Hepatic stellate cell (primary cell): ENCODE results near the gene ALCAM.
"Not testable (repeated sequence)": the region's sequence is repeated elsewhere in the genome, so short reads cannot be mapped to it uniquely, and the experiment has no call there.

Experiments used
- DNase-seq: peaks from one replicate; pipeline ENCODE4 v3.0.0; 2011; ENCODE audit warnings: low spot score

The ALCAM gene

GRCh38 chr3:105594219-105594618 lies 227.5 kb downstream of the ALCAM start:
- DNase-seq = peak; percentile 9

- DNase-seq = peak; percentile 75
Observed at GRCh38 chr3:105598042-105598796, 231.5 kb downstream of the ALCAM start.

DNA sequence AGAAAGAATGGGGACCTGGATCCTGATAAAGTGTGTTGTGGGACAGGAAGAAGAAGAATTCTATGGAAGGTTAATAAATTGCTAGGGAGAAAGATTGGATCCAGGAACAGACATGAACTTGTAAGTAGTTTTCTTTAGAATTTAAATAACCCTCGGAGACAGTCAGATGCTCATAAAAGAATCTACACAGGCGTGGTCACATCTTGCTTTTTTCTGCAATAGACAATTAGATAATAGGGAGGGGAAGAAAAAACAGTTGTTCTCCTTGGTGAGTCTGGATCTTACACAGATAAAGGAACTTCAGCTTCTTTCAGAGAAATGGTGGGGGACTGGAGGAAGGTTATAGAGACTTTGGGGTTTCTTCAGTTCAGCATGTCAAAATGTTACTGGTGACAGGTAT lies 232.6 kb downstream of the ALCAM start:
- no peak for DNase-seq

DNA sequence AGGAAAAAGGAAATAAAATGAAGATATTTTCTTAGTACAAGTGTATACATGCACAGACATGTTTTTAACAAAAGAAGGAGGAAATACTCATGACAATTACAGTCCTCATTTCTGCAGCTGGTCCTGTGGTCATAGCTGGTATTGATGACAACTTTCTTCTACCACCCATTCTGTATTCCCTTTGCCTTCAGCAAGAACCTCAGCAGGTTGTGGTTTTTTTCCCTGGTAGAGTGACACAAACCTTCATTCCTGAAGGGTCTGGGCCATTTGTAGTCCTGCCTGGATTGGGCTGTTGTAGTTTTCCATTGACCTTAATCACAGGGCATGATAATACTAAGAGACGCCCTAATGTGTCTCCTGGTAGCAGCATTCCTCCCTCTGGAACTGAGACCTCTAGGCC lies 235.0 kb downstream of the ALCAM start:
- not testable (repeated sequence) for DNase-seq

DNA sequence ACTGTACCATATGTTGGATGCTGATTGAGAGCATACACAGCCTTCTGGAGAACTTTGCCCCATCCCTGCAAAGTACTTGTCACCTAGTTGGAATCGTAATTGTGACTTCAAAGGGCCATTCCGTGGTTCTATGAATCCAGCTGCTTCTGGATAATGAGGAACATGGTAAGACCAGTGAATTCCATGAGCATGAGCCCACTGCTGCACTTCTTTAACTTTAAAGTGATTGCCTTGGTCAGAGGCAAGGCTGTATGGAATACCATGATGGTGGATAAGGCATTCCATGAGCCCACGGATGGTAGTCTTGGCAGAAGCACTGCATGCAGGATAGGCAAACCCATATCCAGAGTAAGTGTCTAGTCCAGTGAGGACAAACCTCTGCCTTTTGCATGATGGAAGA lies 235.6 kb downstream of the ALCAM start:
- not testable (repeated sequence) for DNase-seq

- DNase-seq = not testable (repeated sequence)
Observed at GRCh38 chr3:105603516-105603915, 236.8 kb downstream of the ALCAM start.

DNA sequence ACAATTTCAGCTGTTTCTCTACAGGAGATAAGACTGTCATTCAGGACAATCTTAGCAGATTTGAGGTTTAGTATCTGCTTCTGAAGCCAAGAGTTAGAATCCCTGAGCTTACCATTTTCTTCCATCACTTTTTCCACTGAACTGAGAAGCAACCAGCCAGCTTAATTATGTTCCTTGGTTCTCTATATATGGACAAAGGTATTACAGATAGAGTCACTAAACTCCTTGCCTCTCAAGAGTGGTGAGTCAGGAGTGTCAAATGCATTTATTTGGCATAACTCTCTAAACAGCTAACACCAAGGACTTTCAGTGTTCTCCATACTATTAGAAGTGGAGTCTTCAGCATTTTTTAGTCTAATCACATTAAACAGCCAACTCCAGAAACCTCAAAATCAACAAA lies 239.3 kb downstream of the ALCAM start:
- DNase-seq = no peak

DNA sequence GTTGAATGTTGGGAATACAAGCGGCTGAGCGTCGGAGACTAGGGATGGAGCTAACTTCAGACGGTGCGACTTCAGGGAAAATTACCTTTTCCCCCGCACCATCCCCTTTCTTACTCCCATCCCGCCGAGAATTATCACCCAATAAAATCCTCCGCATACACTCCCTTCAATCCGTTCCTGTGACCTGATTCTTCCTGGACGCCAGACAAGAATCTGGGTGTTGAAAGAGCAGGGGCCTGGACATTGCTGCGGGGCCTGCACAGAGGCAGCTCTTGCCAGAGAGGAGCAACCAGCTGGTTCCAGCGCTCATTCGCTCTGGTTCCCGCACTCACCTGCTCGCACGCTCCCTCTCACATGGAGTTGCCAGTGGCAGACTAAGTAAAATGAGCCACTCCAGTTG lies 241.9 kb downstream of the ALCAM start:
- no peak for DNase-seq

- DNase-seq = no peak
Observed at GRCh38 chr3:105610473-105610872, 243.8 kb downstream of the ALCAM start.

DNA sequence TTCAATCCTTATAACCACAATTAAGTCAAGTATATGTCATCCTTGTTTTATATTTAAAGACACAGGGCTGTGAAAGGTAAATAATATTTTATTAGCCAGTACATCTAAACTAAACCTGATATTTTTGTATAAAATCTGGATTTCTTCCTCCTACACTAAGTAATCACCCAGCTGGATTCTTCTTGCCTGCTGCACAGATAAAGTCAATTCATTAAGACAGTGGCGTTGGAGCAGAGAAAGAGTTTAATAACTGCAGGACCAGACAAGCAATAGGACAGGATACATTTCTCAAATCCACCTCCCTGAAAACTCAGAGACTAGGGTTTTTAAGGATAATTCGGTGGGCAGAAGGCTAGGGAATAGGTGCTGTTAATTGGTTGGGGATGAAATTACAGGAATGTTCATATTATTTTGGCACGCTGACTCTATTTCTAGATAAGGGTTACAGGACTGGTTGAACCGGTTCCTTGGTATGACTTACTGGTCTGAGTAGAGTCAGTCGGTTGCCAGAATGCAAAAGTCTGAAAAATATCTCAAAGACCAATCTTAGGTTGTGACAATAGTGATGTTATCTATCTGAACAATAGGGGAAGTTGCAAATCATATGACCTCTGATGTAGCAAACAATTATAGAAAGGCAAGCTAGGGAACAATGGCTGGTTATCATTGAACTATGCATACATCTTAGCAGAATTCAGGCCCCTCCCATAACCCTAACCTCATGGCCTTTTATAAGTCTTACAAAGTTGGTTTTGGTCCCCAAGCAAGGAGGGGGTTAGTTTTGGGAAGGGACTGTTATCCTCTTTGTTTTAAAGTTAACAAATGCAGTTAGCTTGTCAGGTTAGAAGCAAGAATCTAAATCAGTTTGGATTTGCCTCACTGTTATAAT lies 244.8 kb downstream of the ALCAM start:
- no peak for DNase-seq

DNA sequence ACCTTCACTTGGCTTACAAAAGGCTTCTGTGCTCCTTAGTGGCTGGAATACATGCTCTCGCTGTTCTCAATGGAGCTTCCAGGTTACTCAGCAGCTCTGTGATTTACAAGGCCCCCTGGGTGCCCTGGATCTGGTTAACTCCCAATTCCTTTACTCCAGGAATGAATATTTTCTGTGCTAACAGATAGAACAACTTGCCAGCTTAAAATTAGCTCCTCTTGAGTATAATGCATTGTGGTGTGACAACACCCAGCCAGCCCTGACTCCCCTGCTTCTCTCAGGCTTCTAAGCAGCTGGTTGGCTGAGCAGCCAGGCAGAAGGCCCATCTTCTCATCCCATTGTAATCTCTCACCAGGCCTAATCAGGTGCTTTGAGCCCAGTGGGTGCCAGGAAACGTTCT lies 246.4 kb downstream of the ALCAM start:
- DNase-seq = no peak

GRCh38 chr3:105614288-105615030 lies 247.8 kb downstream of the ALCAM start:
- peak; percentile 8 for DNase-seq

DNA sequence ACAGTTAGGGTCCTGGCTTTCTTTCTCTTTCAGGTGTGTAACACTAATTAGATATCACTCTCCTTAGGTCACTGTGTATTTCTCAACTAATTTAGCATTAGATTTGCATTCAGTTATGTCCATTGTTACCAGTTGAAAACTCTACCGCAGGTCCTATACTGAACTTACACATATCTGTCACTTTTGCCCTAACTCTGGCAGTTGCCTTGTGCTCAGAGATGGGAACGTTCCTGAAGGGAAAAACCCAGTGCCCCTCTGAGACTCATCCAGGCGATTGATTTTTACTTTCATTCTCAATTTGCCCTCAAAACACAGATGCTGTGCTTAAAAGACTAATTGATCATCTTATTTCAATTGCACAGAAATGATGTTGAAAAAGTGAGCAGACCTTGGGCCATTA lies 249.1 kb downstream of the ALCAM start:
- no peak for DNase-seq

DNA sequence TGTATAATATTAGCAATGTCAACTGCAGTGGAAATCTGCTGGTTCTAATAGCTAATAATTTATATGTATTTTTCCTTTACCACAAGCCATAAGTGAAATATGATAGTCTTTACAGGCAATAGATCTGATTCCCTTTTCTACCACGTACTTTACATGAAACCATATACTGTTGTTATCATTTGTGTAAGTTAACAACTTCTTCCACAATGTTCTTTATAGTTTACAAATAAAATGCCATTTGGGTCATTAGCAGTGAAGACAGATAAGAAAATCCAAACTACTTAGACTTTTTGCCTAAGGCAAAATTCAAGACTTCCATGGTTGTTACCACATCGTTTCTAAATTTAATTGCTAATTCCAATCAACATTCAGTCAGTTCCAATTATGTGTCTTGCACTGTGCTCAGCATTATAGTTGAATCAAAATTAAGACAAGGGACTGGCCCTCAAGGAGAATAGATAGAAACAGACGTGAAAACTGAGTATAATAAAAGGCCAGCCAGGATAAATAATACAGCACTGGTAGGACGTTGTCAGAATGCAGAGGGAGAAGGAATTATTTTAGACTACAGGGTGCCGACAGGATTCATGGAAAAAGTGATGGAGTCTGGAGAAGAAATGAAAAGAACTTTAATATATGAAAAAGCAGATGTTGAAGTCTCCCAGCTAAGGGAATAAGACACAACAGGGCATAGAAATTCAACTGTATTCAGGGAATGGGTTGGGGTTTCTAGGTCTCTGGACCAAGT lies 249.8 kb downstream of the ALCAM start:
- no peak for DNase-seq

- no peak for DNase-seq
Observed at GRCh38 chr3:105618556-105618955, 251.8 kb downstream of the ALCAM start.

GRCh38 chr3:105619651-105620050 lies 252.9 kb downstream of the ALCAM start:
- no peak for DNase-seq

DNA sequence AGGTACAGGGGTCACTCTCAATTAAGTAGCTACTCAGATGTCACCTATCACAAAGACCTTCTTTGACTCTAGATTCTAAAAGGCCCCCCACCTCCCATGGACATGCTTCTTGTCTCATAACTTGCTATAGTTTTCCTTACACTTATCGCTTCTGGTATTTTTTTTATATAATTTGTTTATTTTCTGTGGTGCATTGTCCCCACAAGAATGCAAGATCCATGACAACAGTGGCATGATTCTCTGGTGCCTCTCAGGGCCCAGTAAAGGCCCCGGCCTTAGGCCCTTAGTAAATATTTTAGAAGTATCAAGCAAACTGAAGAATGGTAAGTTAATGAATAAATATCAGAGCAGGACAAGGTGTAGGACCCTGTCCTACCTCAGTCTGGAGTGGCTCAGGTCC lies 253.5 kb downstream of the ALCAM start:
- no peak for DNase-seq

DNA sequence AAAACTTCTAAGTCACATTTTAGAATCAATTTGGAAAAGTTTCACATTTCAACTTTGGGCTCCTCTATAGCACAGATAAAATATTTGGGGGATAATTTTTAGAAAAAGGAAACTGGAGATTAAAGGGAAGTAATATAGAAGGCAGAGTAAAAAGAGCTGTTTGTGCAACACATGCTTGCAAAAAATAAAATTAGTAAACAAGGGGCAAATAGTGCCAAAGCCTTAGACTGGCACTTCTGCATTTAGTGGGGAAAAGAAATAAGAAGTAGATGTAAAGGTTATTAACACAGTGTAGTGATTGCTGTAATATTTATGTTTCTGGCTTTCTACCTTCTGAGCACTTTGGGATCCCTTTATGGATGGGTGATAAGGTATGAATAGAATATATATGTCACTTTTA lies 255.5 kb downstream of the ALCAM start:
- DNase-seq = no peak
